ENCODE data around the gene LYRM1.

Gene LYRM1

DNA sequence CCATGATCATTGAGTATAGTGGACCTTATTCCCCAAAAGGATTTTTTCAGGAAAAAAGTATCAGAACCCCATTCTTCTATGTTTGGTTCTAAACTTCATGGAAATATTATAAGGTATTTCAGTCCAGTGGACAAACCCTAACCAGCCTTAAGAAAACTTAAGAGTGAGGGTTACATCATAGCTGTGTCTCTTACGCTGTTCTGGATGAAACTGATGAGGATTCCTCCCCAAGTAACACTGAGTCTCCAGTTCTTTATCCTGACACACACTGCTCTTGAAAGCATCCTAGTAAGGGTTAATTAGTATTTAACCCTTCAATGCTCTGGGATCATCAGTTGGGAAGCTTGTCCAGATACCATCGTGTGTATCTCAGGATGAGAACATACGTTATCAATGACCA lies 5.0 kb downstream of the LYRM1 start:
- peaks cover 4% of the 10 kb centered on the region for H3K79me2 ChIP-seq (ENCODE audit: control insufficient read depth, insufficient read depth, low read length, poor library complexity)
- no peaks in the 10 kb centered on the region for H3K9me3 ChIP-seq (ENCODE audit: insufficient read depth, low read depth, low read length)
- H2BK5ac ChIP-seq (ENCODE audit: low read depth, low read length, poor library complexity): no peak overlapping the region
- H3K23ac ChIP-seq (ENCODE audit: low read length): no peak overlapping the region
- H2BK120ac ChIP-seq (ENCODE audit: insufficient read depth, low read length, poor library complexity): no peak overlapping the region
- peaks cover 11 to 15% of the 10 kb centered on the region in 2 experiments for H3K4me1 ChIP-seq (ENCODE audit: control insufficient read depth in 1 of 2, insufficient read depth in 2 of 2, low read length in 2 of 2)
- no peak overlapping the region for H3K27ac ChIP-seq (ENCODE audit: low read depth, low read length)
- no peaks in the 10 kb centered on the region for H3K36me3 ChIP-seq (ENCODE audit: control insufficient read depth in 1 of 2, insufficient read depth in 2 of 2, low read length in 2 of 2)
- no peak for DNase-seq
- no peak overlapping the region for H4K12ac ChIP-seq (ENCODE audit: low read depth, low read length)
- H2AK5ac ChIP-seq (ENCODE audit: low read length): no peak overlapping the region
- H3K9ac ChIP-seq (ENCODE audit: low read length): no peak overlapping the region
- H3K4ac ChIP-seq (ENCODE audit: low read depth, low read length): no peak overlapping the region
- H3K4me2 ChIP-seq (ENCODE audit: low read length): no peak overlapping the region
- no peak overlapping the region for H3K18ac ChIP-seq (ENCODE audit: low read length)
- H4K8ac ChIP-seq (ENCODE audit: low read depth, low read length): no peak overlapping the region
- WGBS (ENCODE audit: extremely low coverage, insufficient coverage, insufficient read length): no CpG with 5 or more reads among the region's 3 CpGs
- no peak overlapping the region for H2AFZ ChIP-seq (ENCODE audit: insufficient read depth, low read length, poor library complexity)
- H3K27me3 ChIP-seq (ENCODE audit: insufficient read depth, low read length): no peaks in the 10 kb centered on the region
- no peak overlapping the region for H3K4me3 ChIP-seq (ENCODE audit: low read depth, low read length)
- peaks cover 13% of the 10 kb centered on the region for H3K79me1 ChIP-seq (ENCODE audit: low read length)
- H3K14ac ChIP-seq (ENCODE audit: low read length): no peak overlapping the region
- no peak overlapping the region for H4K91ac ChIP-seq (ENCODE audit: low read depth, low read length)
- H2BK12ac ChIP-seq (ENCODE audit: low read length): no peak overlapping the region

DNA sequence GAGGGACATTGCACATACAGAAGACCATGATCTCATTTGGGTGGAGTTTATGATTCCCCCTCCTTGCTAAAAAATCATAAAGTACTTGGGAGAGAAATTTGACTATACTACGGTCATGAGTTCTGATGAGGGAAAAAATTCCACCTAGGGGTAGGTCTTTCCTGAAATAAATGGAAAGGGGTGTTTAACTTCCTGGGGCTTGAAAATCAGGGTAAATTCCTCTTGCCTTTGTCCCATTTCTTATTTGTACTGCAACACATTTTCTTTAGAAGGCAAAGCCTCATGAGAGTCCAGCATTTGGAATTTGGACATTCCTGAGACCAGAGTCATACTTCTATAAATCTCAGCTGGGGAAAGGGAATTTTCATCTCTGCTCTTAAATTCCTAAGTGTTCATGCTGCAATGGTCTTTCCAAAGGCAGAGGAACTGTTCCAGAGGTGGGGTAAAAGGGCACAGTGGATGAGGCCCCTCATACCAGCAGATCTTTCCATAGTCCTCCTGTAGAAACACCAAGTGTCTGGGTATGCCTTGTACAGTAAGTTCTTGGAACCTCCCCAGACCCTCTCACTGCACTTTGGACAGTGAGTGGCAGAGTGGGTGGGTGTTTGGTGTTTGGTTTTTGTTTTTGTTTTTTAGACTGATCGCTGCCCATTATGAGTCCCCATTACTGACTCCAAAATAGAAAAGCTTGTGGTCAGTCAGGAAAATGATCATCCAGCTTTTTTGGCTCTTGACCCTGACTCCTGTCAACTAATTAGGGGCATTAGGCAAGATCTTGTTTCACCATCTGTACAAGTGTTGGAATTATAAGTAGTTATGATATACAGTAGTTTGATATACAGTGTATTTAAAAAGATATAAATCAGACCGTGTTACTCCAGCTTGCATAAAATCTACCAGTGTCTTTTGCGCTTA lies 6.0 kb downstream of the LYRM1 start:
- no peak overlapping the region for H3K23ac ChIP-seq (ENCODE audit: low read length)
- no peaks in the 10 kb centered on the region for H3K36me3 ChIP-seq (ENCODE audit: control insufficient read depth in 1 of 2, insufficient read depth in 2 of 2, low read length in 2 of 2)
- no peak overlapping the region for H2AFZ ChIP-seq (ENCODE audit: insufficient read depth, low read length, poor library complexity)
- H2AK5ac ChIP-seq (ENCODE audit: low read length): no peak overlapping the region
- peaks cover 11 to 15% of the 10 kb centered on the region in 2 experiments for H3K4me1 ChIP-seq (ENCODE audit: control insufficient read depth in 1 of 2, insufficient read depth in 2 of 2, low read length in 2 of 2)
- H3K79me2 ChIP-seq (ENCODE audit: control insufficient read depth, insufficient read depth, low read length, poor library complexity): no peaks in the 10 kb centered on the region
- no CpG with 5 or more reads among the region's 4 CpGs for WGBS (ENCODE audit: extremely low coverage, insufficient coverage, insufficient read length)
- H3K27ac ChIP-seq (ENCODE audit: low read depth, low read length): peak overlapping the region; percentile 11
- DNase-seq: peak in 1 of 2 donors; percentile 77
- no peak overlapping the region for H3K18ac ChIP-seq (ENCODE audit: low read length)
- no peak overlapping the region for H4K12ac ChIP-seq (ENCODE audit: low read depth, low read length)
- H2BK120ac ChIP-seq (ENCODE audit: insufficient read depth, low read length, poor library complexity): no peak overlapping the region
- H3K4me3 ChIP-seq (ENCODE audit: low read depth, low read length): no peak overlapping the region
- no peak overlapping the region for H3K9ac ChIP-seq (ENCODE audit: low read length)
- peaks cover 3% of the 10 kb centered on the region for H3K79me1 ChIP-seq (ENCODE audit: low read length)
- no peak overlapping the region for H3K4ac ChIP-seq (ENCODE audit: low read depth, low read length)
- no peak overlapping the region for H4K91ac ChIP-seq (ENCODE audit: low read depth, low read length)
- no peak overlapping the region for H4K8ac ChIP-seq (ENCODE audit: low read depth, low read length)
- no peaks in the 10 kb centered on the region for H3K9me3 ChIP-seq (ENCODE audit: insufficient read depth, low read depth, low read length)
- H3K27me3 ChIP-seq (ENCODE audit: insufficient read depth, low read length): no peaks in the 10 kb centered on the region
- H2BK5ac ChIP-seq (ENCODE audit: low read depth, low read length, poor library complexity): peak overlapping the region; percentile 1
- peak overlapping the region; percentile 11 for H3K4me2 ChIP-seq (ENCODE audit: low read length)
- H2BK12ac ChIP-seq (ENCODE audit: low read length): no peak overlapping the region
- no peak overlapping the region for H3K14ac ChIP-seq (ENCODE audit: low read length)

DNA sequence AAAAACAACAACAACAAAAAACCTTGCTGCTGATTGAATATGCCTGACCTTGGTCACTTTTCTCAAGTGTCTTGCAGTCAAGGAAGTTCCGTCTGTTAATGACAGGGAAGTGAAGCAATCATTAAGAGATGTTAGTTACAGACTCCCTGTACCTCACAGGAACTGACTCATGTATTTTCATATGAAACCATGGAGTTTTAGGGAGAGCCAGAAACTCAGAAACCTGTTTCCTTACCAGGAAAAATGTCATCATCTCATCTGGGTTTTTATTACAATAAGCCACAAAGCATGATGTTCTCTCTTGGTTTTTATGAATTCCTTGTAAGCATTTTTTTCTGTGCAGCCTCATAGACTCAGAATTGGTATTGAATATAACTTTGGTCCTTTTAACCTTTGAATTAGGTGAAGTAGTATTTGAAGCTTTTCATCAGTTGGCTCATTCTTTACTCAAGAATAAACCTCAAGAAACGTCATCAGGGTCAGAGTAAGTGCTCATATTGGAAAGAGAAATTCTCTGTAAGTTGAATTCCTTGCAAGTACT lies 10.3 kb downstream of the LYRM1 start:
- H2BK120ac ChIP-seq (ENCODE audit: insufficient read depth, low read length, poor library complexity): no peak overlapping the region
- no peak overlapping the region for H3K4me2 ChIP-seq (ENCODE audit: low read length)
- H2BK5ac ChIP-seq (ENCODE audit: low read depth, low read length, poor library complexity): no peak overlapping the region
- H3K27me3 ChIP-seq (ENCODE audit: insufficient read depth, low read length): no peaks in the 10 kb centered on the region
- no CpG with 5 or more reads among the region's 2 CpGs for WGBS (ENCODE audit: extremely low coverage, insufficient coverage, insufficient read length)
- H2BK12ac ChIP-seq (ENCODE audit: low read length): no peak overlapping the region
- no peak overlapping the region for H3K4me3 ChIP-seq (ENCODE audit: low read depth, low read length)
- no peak overlapping the region for H3K18ac ChIP-seq (ENCODE audit: low read length)
- H3K27ac ChIP-seq (ENCODE audit: low read depth, low read length): no peak overlapping the region
- no peak overlapping the region for H3K14ac ChIP-seq (ENCODE audit: low read length)
- H3K4ac ChIP-seq (ENCODE audit: low read depth, low read length): no peak overlapping the region
- no peak overlapping the region for H3K9ac ChIP-seq (ENCODE audit: low read length)
- no peak overlapping the region for H4K91ac ChIP-seq (ENCODE audit: low read depth, low read length)
- H3K79me1 ChIP-seq (ENCODE audit: low read length): no peaks in the 10 kb centered on the region
- no peak overlapping the region for H2AFZ ChIP-seq (ENCODE audit: insufficient read depth, low read length, poor library complexity)
- H3K4me1 ChIP-seq (ENCODE audit: control insufficient read depth in 1 of 2, insufficient read depth in 2 of 2, low read length in 2 of 2): peaks cover 8 to 9% of the 10 kb centered on the region in 2 experiments
- H3K23ac ChIP-seq (ENCODE audit: low read length): no peak overlapping the region
- peak in 1 of 2 donors; percentile 36 for DNase-seq
- H2AK5ac ChIP-seq (ENCODE audit: low read length): no peak overlapping the region
- H3K79me2 ChIP-seq (ENCODE audit: control insufficient read depth, insufficient read depth, low read length, poor library complexity): no peaks in the 10 kb centered on the region
- H3K36me3 ChIP-seq (ENCODE audit: control insufficient read depth in 1 of 2, insufficient read depth in 2 of 2, low read length in 2 of 2): no peaks in the 10 kb centered on the region
- H3K9me3 ChIP-seq (ENCODE audit: insufficient read depth, low read depth, low read length): no peaks in the 10 kb centered on the region
- H4K12ac ChIP-seq (ENCODE audit: low read depth, low read length): no peak overlapping the region
- H4K8ac ChIP-seq (ENCODE audit: low read depth, low read length): no peak overlapping the region

DNA sequence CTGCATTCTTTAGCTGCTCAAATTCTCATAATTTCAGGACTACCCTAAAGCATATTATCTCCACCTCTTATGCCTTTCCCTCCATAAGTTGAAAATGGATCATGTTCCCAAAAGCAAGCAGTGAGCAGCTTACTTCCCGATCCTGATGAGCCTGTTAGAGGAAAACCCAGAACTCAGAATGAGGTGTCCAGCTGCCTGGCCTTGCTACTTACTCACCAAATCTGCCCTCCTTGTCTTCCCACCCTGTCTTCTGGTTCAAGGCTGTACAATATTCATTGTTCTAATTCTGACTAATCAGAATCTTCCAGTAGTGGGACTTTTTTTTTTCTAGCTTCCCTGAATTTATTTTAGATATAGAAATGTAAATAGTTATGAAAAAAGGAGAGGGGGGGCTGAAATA lies 10.8 kb downstream of the LYRM1 start:
- no peak overlapping the region for H3K14ac ChIP-seq (ENCODE audit: low read length)
- no peak overlapping the region for H3K4me3 ChIP-seq (ENCODE audit: low read depth, low read length)
- H3K27me3 ChIP-seq (ENCODE audit: insufficient read depth, low read length): no peaks in the 10 kb centered on the region
- no peak overlapping the region for H3K4ac ChIP-seq (ENCODE audit: low read depth, low read length)
- H3K4me1 ChIP-seq (ENCODE audit: control insufficient read depth in 1 of 2, insufficient read depth in 2 of 2, low read length in 2 of 2): peaks cover 5 to 6% of the 10 kb centered on the region in 2 experiments
- no peaks in the 10 kb centered on the region for H3K9me3 ChIP-seq (ENCODE audit: insufficient read depth, low read depth, low read length)
- no peak overlapping the region for H3K27ac ChIP-seq (ENCODE audit: low read depth, low read length)
- peak in 1 of 2 donors; percentile 13 for DNase-seq
- H2AFZ ChIP-seq (ENCODE audit: insufficient read depth, low read length, poor library complexity): no peak overlapping the region
- H2BK12ac ChIP-seq (ENCODE audit: low read length): no peak overlapping the region
- no peak overlapping the region for H3K9ac ChIP-seq (ENCODE audit: low read length)
- H3K23ac ChIP-seq (ENCODE audit: low read length): no peak overlapping the region
- H4K91ac ChIP-seq (ENCODE audit: low read depth, low read length): no peak overlapping the region
- WGBS (ENCODE audit: extremely low coverage, insufficient coverage, insufficient read length): no CpG with 5 or more reads among the region's 1 CpG
- no peak overlapping the region for H2BK5ac ChIP-seq (ENCODE audit: low read depth, low read length, poor library complexity)
- no peak overlapping the region for H2BK120ac ChIP-seq (ENCODE audit: insufficient read depth, low read length, poor library complexity)
- no peak overlapping the region for H3K4me2 ChIP-seq (ENCODE audit: low read length)
- no peak overlapping the region for H4K12ac ChIP-seq (ENCODE audit: low read depth, low read length)
- no peak overlapping the region for H4K8ac ChIP-seq (ENCODE audit: low read depth, low read length)
- H3K79me1 ChIP-seq (ENCODE audit: low read length): no peaks in the 10 kb centered on the region
- no peaks in the 10 kb centered on the region for H3K36me3 ChIP-seq (ENCODE audit: control insufficient read depth in 1 of 2, insufficient read depth in 2 of 2, low read length in 2 of 2)
- H3K79me2 ChIP-seq (ENCODE audit: control insufficient read depth, insufficient read depth, low read length, poor library complexity): no peaks in the 10 kb centered on the region
- no peak overlapping the region for H2AK5ac ChIP-seq (ENCODE audit: low read length)
- no peak overlapping the region for H3K18ac ChIP-seq (ENCODE audit: low read length)
